Esophagus muscularis mucosa (tissue), 4 donors: ENCODE data around the gene ITPRID2.

Experiments used
- EP300 ChIP-seq: sonication (generic); formaldehyde crosslinking; IDR thresholded peaks from one replicate; pipeline ENCODE4 v1.6.1; 2017; ENCODE audit warnings: antibody characterized with exemption
- POLR2A ChIP-seq: fragments of 450-650 bp; IDR thresholded peaks from one replicate; pipeline ENCODE4 v1.6.1; 2017; ENCODE audit warnings: antibody characterized with exemption, moderate library complexity, mild to moderate bottlenecking, low read depth
- POLR2AphosphoS5 ChIP-seq, 2 donors: sonication (generic); formaldehyde crosslinking; IDR thresholded peaks; one replicate each; pipeline ENCODE4 v1.6.1; 2017; ENCODE audit warnings: antibody characterized with exemption in 2 of 2
- TF ChIP-seq, protein P1 (sequence below), 3 experiments: fragments of 200-600 bp in 2 of 3; fragments of 450-650 bp in 1 of 3; sonication (generic) in 2 of 3; IDR thresholded peaks; one replicate each; pipeline ENCODE4 v1.5.1; 2017 to 2019; ENCODE audit warnings: antibody characterized with exemption in 3 of 3, mild to moderate bottlenecking in 2 of 3, moderate library complexity in 1 of 3

DNA sequence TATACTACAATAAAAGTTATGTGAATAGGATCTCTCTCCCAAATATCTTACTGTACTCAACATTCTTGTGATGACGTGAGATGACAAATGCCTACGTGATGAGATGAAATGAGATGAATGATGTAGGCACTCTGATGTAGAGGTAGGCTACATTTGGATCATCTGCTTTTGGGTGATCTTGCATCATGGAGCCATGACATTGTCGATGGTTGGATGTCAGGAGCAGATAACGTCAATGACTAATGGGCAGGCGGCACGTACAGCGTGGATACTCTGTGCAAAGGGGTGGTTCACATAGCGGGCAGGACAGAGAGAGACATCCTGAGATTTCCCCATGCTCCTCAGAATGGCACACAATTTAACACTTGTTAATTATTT lies 53.4 kb downstream of the ITPRID2 start:
- TF ChIP-seq, protein P1, sequence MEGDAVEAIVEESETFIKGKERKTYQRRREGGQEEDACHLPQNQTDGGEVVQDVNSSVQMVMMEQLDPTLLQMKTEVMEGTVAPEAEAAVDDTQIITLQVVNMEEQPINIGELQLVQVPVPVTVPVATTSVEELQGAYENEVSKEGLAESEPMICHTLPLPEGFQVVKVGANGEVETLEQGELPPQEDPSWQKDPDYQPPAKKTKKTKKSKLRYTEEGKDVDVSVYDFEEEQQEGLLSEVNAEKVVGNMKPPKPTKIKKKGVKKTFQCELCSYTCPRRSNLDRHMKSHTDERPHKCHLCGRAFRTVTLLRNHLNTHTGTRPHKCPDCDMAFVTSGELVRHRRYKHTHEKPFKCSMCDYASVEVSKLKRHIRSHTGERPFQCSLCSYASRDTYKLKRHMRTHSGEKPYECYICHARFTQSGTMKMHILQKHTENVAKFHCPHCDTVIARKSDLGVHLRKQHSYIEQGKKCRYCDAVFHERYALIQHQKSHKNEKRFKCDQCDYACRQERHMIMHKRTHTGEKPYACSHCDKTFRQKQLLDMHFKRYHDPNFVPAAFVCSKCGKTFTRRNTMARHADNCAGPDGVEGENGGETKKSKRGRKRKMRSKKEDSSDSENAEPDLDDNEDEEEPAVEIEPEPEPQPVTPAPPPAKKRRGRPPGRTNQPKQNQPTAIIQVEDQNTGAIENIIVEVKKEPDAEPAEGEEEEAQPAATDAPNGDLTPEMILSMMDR (IDR thresholded peaks at IDR 0.05), result no peak
- TF ChIP-seq EP300 (no peak), POLR2AphosphoS5 (IDR thresholded peaks at IDR 0.05) (no peak), POLR2A (no peak)
